Adrenal gland (tissue), 5 donors: ENCODE results near the gene DVL1.

Experiments used
- POLR2A ChIP-seq, 2 donors: fragments of 450-650 bp; IDR thresholded peaks; one replicate each; pipeline ENCODE4 v1.6.1; 2017; ENCODE audit warnings: antibody characterized with exemption in 2 of 2, mild to moderate bottlenecking in 2 of 2, moderate library complexity in 1 of 2
- TF ChIP-seq, protein P1 (sequence below), 6 experiments: fragments of 450-650 bp in 4 of 6; fragments of 200-600 bp in 2 of 6; sonication (generic) in 1 of 6; IDR thresholded peaks; 1 replicate in 5 of 6; 2 replicates in 1 of 6; pipeline versions ENCODE4 v1.5.1 to v1.8.0; 2016 to 2021; ENCODE audit warnings: antibody characterized with exemption in 6 of 6, mild to moderate bottlenecking in 2 of 6, moderate library complexity in 1 of 6
- donor health status: DM: no; HTN: no; CAD: no.

DNA sequence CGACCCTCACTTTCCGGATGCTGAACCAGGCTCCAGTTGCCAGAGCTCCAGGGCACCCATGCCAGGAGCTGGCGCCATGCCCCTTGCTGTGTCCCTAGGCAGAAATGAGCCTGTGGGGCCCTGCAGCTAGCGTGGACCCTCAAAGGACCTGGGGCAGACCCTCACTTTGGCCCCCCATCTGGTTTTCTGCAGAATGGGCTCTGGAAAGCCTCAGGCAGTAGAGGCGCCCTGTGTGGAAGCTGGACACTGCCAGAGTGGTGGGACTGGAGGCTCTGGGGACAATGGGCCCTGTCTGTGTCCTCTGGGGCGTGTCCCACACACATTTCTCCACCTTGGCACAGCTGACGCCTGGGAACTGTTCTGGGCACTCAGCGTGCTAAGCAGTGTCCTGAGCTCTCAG lies 32.1 kb upstream of the DVL1 start:
- TF ChIP-seq, protein P1, sequence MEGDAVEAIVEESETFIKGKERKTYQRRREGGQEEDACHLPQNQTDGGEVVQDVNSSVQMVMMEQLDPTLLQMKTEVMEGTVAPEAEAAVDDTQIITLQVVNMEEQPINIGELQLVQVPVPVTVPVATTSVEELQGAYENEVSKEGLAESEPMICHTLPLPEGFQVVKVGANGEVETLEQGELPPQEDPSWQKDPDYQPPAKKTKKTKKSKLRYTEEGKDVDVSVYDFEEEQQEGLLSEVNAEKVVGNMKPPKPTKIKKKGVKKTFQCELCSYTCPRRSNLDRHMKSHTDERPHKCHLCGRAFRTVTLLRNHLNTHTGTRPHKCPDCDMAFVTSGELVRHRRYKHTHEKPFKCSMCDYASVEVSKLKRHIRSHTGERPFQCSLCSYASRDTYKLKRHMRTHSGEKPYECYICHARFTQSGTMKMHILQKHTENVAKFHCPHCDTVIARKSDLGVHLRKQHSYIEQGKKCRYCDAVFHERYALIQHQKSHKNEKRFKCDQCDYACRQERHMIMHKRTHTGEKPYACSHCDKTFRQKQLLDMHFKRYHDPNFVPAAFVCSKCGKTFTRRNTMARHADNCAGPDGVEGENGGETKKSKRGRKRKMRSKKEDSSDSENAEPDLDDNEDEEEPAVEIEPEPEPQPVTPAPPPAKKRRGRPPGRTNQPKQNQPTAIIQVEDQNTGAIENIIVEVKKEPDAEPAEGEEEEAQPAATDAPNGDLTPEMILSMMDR (IDR thresholded peaks at IDR 0.05): no peak
- TF ChIP-seq POLR2A (IDR thresholded peaks at IDR 0.05): no peak
